CD4-positive, CD25-positive, alpha-beta regulatory T cell (primary cell): ENCODE data around the gene CD22. TPM values are rescaled to one million over a fixed set of nuclear protein-coding genes. Genes with fewer than 3 reads are reported as not detected.

Experiments
- ATAC-seq, 2 donors: fragments of 150-1000 bp; cut with Tn5 transposase; one replicate each; pipeline ENCODE4 v1.10.0; 2021; ENCODE audit warnings: low read depth in 2 of 2, moderate number of reproducible peaks in 2 of 2, moderate library complexity in 1 of 2
- DNase-seq, 3 donors: peaks; one replicate each; pipeline versions ENCODE4 v3.0.0 to v3.0.0-alpha.2; 2012 to 2022; ENCODE audit warnings: mixed read lengths in 1 of 3
- H3K27ac ChIP-seq: one replicate; pipeline ENCODE4 v1.7.0; 2013; ENCODE audit warnings: mild to moderate bottlenecking, low read length; ENCODE audit not compliant: insufficient read depth, poor library complexity, severe bottlenecking
- H3K27me3 ChIP-seq: one replicate; pipeline ENCODE4 v1.7.0; 2013; ENCODE audit warnings: low read length; ENCODE audit not compliant: control insufficient read depth, insufficient read depth
- H3K36me3 ChIP-seq: one replicate; pipeline ENCODE4 v1.7.0; 2013; ENCODE audit warnings: mild to moderate bottlenecking, low read length, moderate library complexity; ENCODE audit not compliant: control insufficient read depth, insufficient read depth
- H3K4me1 ChIP-seq: 2 replicates; pipeline ENCODE4 v1.7.0; 2013; ENCODE audit warnings: mild to moderate bottlenecking, low read length; ENCODE audit not compliant: insufficient read depth, control insufficient read depth, poor library complexity, severe bottlenecking
- H3K4me3 ChIP-seq: one replicate; pipeline ENCODE4 v1.7.0; 2013; ENCODE audit warnings: low read depth, mild to moderate bottlenecking, low read length, moderate library complexity
- H3K9me3 ChIP-seq, 2 experiments: 1 replicate in 1 of 2; 2 replicates in 1 of 2; pipeline ENCODE4 v1.7.0; 2013; ENCODE audit warnings: low read length in 2 of 2, mild to moderate bottlenecking in 1 of 2, moderate library complexity in 1 of 2; ENCODE audit not compliant: control insufficient read depth in 2 of 2
- H3K27ac Mint-ChIP-seq, 3 donors: one replicate each; pipeline ENCODE4 v1.8.0; 2020 to 2022; ENCODE audit warnings: mild to moderate bottlenecking in 3 of 3, mixed read lengths in 3 of 3, moderate library complexity in 2 of 3
- H3K27me3 Mint-ChIP-seq: one replicate; pipeline ENCODE4 v1.8.0; 2022; ENCODE audit warnings: mild to moderate bottlenecking, mixed read lengths
- H3K36me3 Mint-ChIP-seq: one replicate; pipeline ENCODE4 v1.8.0; 2020; ENCODE audit warnings: mixed read lengths
- H3K4me1 Mint-ChIP-seq, 4 donors: one replicate each; pipeline ENCODE4 v1.8.0; 2020 to 2022; ENCODE audit warnings: mixed read lengths in 4 of 4, mild to moderate bottlenecking in 1 of 4
- H3K4me3 Mint-ChIP-seq, 4 donors: one replicate each; pipeline ENCODE4 v1.8.0; 2020 to 2022; ENCODE audit warnings: mild to moderate bottlenecking in 4 of 4, mixed read lengths in 4 of 4, moderate library complexity in 3 of 4
- H3K9me3 Mint-ChIP-seq, 7 donors: one replicate each; pipeline ENCODE4 v1.8.0; 2020 to 2022; ENCODE audit warnings: mixed read lengths in 7 of 7, mild to moderate bottlenecking in 3 of 7, moderate library complexity in 2 of 7
- polyA plus RNA-seq, 4 donors: library from polyadenylated mRNA; unstranded; fragments of 300-500 nt; fragmentation: Illumina TruSeq; gene quantifications; one replicate each; pipeline ENCODE4 v1.2.3, GENCODE V29; 2021
- total RNA-seq: library from RNA; stranded (reverse); gene quantifications from one replicate; pipeline ENCODE4 v1.2.3, GENCODE V29; 2022

The CD22 gene
- total and polyA plus RNA-seq, 5 donors from 2014 or later: 0.15 to 3.3 (median 1.1) TPM; not detected in 1

DNA sequence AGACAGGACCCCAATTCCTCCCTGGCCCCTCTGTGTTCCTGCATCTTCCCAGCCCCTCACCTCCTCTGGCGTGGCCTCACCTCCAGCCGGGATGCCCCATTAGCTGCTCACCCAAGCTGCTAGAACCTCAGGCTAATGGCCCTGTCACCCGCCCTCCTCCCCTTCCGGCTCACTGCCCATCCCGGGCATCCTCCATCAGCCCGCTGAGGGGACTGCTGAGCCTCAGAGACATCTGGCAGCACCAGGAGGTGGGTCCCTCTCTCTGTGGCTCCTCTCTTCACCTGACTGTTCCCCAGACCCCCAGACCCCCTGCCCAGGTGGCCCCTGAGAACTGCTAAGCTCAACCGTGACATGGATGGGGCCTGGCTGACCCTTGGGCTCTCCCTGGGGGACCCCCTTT lies 21.6 kb downstream of the CD22 start:
- Mint-ChIP-seq H3K36me3 (no peaks in the 10 kb centered on the region), H3K4me3 (no peak overlapping the region), H3K9me3 (peaks cover 0 to 1% (median 0%) of the 10 kb centered on the region in 7 donors), H3K27ac (no peak overlapping the region), H3K27me3 (peaks cover 23% of the 10 kb centered on the region), H3K4me1 (peaks cover 0 to 24% (median 14%) of the 10 kb centered on the region in 4 donors)
- H3K27me3 ChIP-seq: no peaks in the 10 kb centered on the region
- DNase-seq (no peak), ATAC-seq (no peak)
- H3K9me3 ChIP-seq: no peaks in the 10 kb centered on the region
- peaks cover 17% of the 10 kb centered on the region for H3K4me1 ChIP-seq
- no peak overlapping the region for H3K27ac ChIP-seq
- no peak overlapping the region for H3K4me3 ChIP-seq
- H3K36me3 ChIP-seq: no peaks in the 10 kb centered on the region

DNA sequence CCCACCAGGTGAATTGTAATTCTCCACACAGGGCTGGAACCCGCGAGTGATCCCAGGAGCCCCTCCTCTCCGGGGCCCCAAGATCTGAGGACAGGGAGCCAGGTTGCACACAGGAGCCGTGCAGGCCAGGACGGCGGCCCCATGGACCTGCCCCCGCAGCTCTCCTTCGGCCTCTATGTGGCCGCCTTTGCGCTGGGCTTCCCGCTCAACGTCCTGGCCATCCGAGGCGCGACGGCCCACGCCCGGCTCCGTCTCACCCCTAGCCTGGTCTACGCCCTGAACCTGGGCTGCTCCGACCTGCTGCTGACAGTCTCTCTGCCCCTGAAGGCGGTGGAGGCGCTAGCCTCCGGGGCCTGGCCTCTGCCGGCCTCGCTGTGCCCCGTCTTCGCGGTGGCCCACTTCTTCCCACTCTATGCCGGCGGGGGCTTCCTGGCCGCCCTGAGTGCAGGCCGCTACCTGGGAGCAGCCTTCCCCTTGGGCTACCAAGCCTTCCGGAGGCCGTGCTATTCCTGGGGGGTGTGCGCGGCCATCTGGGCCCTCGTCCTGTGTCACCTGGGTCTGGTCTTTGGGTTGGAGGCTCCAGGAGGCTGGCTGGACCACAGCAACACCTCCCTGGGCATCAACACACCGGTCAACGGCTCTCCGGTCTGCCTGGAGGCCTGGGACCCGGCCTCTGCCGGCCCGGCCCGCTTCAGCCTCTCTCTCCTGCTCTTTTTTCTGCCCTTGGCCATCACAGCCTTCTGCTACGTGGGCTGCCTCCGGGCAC lies 22.6 kb downstream of the CD22 start:
- ATAC-seq (no peak), DNase-seq (no peak)
- peaks cover 16% of the 10 kb centered on the region for H3K4me1 ChIP-seq

DNA sequence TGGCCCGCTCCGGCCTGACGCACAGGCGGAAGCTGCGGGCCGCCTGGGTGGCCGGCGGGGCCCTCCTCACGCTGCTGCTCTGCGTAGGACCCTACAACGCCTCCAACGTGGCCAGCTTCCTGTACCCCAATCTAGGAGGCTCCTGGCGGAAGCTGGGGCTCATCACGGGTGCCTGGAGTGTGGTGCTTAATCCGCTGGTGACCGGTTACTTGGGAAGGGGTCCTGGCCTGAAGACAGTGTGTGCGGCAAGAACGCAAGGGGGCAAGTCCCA lies 23.1 kb downstream of the CD22 start:
- H3K4me1 Mint-ChIP-seq: peaks cover 0 to 14% (median 10%) of the 10 kb centered on the region in 4 donors
- DNase-seq (no peak), ATAC-seq (no peak)
- H3K27me3 ChIP-seq: no peaks in the 10 kb centered on the region
- H3K36me3 Mint-ChIP-seq: no peaks in the 10 kb centered on the region
- peaks cover 0 to 2% (median 0%) of the 10 kb centered on the region in 7 donors for H3K9me3 Mint-ChIP-seq
- no peak overlapping the region for H3K4me3 ChIP-seq
- no peaks in the 10 kb centered on the region for H3K36me3 ChIP-seq
- H3K9me3 ChIP-seq: no peaks in the 10 kb centered on the region
- H3K27ac Mint-ChIP-seq: no peak overlapping the region
- no peak overlapping the region for H3K4me3 Mint-ChIP-seq
- no peak overlapping the region for H3K27ac ChIP-seq
- H3K27me3 Mint-ChIP-seq: peaks cover 31% of the 10 kb centered on the region
- peaks cover 11% of the 10 kb centered on the region for H3K4me1 ChIP-seq

More for the DNA sequence above, 22.6 kb downstream of the CD22 start:
- H3K27me3 Mint-ChIP-seq: peaks cover 29% of the 10 kb centered on the region
- H3K36me3 Mint-ChIP-seq: no peaks in the 10 kb centered on the region
- H3K27me3 ChIP-seq: no peaks in the 10 kb centered on the region
- H3K4me1 Mint-ChIP-seq: peaks cover 0 to 18% (median 12%) of the 10 kb centered on the region in 4 donors
- no peak overlapping the region for H3K27ac ChIP-seq
- H3K4me3 ChIP-seq: no peak overlapping the region
- H3K4me3 Mint-ChIP-seq: no peak overlapping the region
- H3K36me3 ChIP-seq: no peaks in the 10 kb centered on the region
- no peaks in the 10 kb centered on the region for H3K9me3 ChIP-seq
- peaks cover 0 to 2% (median 0%) of the 10 kb centered on the region in 7 donors for H3K9me3 Mint-ChIP-seq
- no peak overlapping the region for H3K27ac Mint-ChIP-seq

DNA sequence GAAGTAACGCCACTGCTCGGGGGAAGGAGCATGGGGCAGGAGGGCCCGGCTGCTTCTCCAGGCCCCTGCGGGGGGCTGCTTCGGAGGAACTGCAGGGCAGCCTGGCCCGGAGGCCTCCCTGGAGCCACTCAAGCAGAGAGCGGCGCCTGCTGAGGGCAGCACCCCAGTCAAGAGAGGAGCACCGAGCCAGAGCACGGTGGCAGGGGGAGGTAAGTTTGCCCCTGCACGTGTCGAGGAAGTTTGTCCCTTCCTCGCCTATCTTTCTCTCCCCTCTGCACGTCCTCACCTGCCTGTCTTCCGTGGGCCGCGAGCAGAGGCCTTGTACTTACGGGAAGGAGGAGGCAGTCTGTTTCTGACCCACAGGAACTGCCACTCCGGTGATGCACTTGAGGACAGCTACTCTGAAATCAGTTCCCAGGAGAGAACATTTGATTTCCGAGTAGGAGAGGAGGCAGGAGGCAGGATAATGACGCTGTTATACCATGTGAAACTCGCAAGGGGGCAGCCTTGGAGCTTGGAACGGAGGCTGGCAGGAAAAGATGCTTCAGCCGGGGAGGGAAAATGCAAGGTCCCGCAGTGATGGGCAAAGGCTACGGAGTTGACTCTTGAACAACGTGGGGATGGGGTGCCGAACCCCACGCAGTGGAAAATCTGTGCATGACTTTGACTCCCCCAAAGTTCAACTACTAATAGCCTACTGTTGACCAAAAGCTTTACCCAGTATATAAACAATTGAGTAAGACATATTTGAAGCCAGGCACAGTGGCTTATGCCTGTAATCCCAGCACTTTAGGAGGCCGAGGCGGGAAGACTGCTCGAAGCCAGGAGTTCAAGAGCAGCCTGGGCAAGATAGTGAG lies 23.7 kb downstream of the CD22 start:
- Mint-ChIP-seq H3K36me3 (no peaks in the 10 kb centered on the region), H3K27ac (no peak overlapping the region), H3K9me3 (peaks cover 0 to 2% (median 0%) of the 10 kb centered on the region in 7 donors), H3K4me1 (peaks cover 0 to 9% (median 5%) of the 10 kb centered on the region in 4 donors), H3K27me3 (peaks cover 33% of the 10 kb centered on the region), H3K4me3 (no peak overlapping the region)
- H3K9me3 ChIP-seq: no peaks in the 10 kb centered on the region
- peak; percentile 55 to 62 for ATAC-seq
- no peaks in the 10 kb centered on the region for H3K36me3 ChIP-seq
- no peak overlapping the region for H3K27ac ChIP-seq
- H3K4me1 ChIP-seq: peaks cover 6% of the 10 kb centered on the region
- DNase-seq: peak; percentile 38 to 69 (median 62)
- no peaks in the 10 kb centered on the region for H3K27me3 ChIP-seq
- H3K4me3 ChIP-seq: no peak overlapping the region

DNA sequence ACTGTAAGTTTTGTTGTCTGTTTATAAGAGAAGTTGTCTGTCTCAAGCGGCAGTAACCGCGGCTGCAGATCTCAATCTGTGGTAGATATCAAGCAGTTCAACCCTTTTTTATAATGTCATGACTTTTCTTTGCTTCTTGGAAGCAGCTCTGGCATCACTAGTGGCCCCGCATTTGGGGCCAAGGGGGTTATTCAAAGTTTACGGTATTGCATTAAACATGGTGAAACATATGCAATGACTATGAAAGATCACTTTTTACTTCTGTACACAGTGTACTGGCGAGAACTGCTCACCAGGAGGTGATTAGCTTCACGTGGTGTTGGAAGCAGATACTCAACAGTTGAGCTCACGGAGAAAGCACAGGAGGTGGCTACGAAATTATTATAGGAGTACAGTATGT lies 24.6 kb downstream of the CD22 start:
- H3K9me3 ChIP-seq: no peaks in the 10 kb centered on the region
- H3K27me3 ChIP-seq: no peaks in the 10 kb centered on the region
- H3K4me1 ChIP-seq: peaks cover 6% of the 10 kb centered on the region
- DNase-seq: no peak
- H3K36me3 ChIP-seq: no peaks in the 10 kb centered on the region
- ATAC-seq: no peak
- Mint-ChIP-seq H3K27me3 (peaks cover 34% of the 10 kb centered on the region), H3K4me1 (peaks cover 0 to 9% (median 7%) of the 10 kb centered on the region in 4 donors), H3K4me3 (no peak overlapping the region), H3K27ac (peak overlapping the region in 1 of 3 donors; percentile 52), H3K9me3 (peaks cover 0 to 2% (median 0%) of the 10 kb centered on the region in 7 donors), H3K36me3 (no peaks in the 10 kb centered on the region)
- no peak overlapping the region for H3K4me3 ChIP-seq
- no peak overlapping the region for H3K27ac ChIP-seq

DNA sequence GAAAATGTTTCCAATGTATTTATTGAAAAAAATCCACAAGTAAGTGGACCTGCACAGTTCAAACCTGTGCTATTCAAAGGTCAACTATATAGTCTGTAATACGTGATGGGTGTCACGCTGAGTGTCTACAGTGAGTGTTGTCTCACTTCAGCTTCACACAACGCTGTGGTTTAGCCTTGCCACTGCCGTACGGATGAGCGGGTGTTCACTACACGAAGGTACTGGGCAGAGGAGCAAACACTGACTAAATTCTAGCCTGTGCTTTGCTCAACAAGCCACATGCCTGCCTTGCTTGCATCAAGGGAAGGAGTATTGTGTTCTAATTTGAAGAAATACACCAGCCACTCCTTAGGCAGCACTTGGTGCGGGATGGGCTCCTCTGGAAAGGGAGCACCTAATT lies 25.9 kb downstream of the CD22 start:
- Histone ChIP-seq H3K36me3 (no peaks in the 10 kb centered on the region), H3K4me1 (peaks cover 6% of the 10 kb centered on the region), H3K9me3 (no peaks in the 10 kb centered on the region), H3K4me3 (no peak overlapping the region), H3K27ac (no peak overlapping the region), H3K27me3 (no peaks in the 10 kb centered on the region)
- Mint-ChIP-seq H3K27me3 (peaks cover 28% of the 10 kb centered on the region), H3K4me3 (no peak overlapping the region), H3K36me3 (no peaks in the 10 kb centered on the region), H3K9me3 (peaks cover 0 to 2% (median 0%) of the 10 kb centered on the region in 7 donors), H3K4me1 (peaks cover 0 to 9% (median 7%) of the 10 kb centered on the region in 4 donors), H3K27ac (no peak overlapping the region)
- DNase-seq (no peak), ATAC-seq (no peak)

DNA sequence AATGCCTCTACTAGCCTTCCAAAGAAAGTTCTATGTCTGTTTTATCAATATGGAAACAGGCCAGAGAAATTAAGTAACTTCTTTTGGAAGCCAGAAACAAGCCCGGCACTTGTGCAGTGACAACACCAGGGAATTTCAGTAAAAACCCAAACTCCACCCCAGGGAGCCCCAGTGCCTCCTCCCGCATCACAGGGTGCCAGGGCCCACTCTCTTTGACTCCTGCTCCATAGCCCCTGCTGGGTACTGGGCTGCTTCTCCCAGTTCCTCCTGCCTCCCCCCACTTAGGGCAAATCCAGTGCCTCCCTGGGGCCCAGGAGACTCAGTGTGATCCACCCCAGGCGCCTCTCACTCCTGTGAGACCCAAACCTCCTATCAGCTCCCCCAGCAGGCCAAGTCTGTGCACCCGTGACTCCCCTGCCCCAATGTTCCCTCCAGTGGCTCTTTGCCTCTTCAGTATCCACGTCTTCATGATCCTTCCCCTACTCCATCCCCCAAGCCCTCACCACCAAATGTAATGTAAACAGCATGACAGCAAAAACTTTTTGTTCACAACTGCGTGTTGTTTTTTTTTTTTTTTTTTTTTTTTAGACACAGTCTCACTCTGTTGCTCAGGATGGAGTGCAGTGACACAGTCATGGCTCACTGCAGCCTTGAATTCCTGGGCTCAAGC lies 26.9 kb downstream of the CD22 start:
- peaks cover 0 to 2% (median 0%) of the 10 kb centered on the region in 7 donors for H3K9me3 Mint-ChIP-seq
- no peaks in the 10 kb centered on the region for H3K36me3 ChIP-seq
- no peaks in the 10 kb centered on the region for H3K9me3 ChIP-seq
- H3K27ac Mint-ChIP-seq: peak overlapping the region in 1 of 3 donors; percentile 18
- no peak overlapping the region for H3K4me3 ChIP-seq
- H3K27ac ChIP-seq: no peak overlapping the region
- no peaks in the 10 kb centered on the region for H3K27me3 ChIP-seq
- H3K27me3 Mint-ChIP-seq: peaks cover 27% of the 10 kb centered on the region
- DNase-seq (no peak), ATAC-seq (no peak)
- peaks cover 0 to 9% (median 7%) of the 10 kb centered on the region in 4 donors for H3K4me1 Mint-ChIP-seq
- peaks cover 6% of the 10 kb centered on the region for H3K4me1 ChIP-seq
- H3K36me3 Mint-ChIP-seq: no peaks in the 10 kb centered on the region
- no peak overlapping the region for H3K4me3 Mint-ChIP-seq
